ENCODE results near the gene SARS2. TPM values are rescaled to one million over a fixed set of nuclear protein-coding genes. Genes with fewer than 3 reads are reported as not detected.
"Not testable (repeated sequence)": the region's sequence is repeated elsewhere in the genome, so short reads cannot be mapped to it uniquely, and the experiment has no call there.

The SARS2 gene
- total RNA-seq, 1 donor from 2014 or later = 13.6 TPM

DNA sequence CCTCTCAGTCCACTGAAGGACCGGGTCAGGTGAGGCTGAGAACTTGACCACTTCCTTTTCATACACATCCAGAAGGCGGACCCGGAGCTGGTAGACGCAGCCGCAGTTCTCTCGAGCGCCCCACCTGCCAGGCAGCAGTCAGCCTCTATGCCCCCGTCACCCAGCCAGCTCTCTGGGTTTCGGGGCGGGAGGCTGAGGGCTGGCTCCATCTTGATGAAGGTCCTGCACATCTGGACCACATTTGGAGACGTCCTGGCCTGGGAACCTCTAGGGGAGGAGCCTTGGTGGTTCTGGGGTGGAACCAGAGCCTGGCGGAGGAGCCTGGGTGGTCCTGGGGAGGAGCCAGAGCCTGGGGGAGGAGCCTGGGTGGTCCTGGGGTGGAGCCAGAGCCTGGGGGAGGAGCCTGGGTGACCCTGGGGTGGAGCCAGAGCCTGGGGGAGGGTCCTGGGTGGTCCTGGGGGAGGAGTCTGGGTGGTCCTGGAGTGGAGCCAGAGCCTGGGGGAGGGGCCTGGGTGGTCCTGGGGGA, 14.5 kb upstream of the SARS2 start:
- peaks cover 6% of the 10 kb centered on the region for H3K4me1 ChIP-seq
- no peaks in the 10 kb centered on the region for H3K9me3 ChIP-seq (replicated peaks)
- intact Hi-C loops (cut with micrococcal nuclease) = no loop called here
- no peak for DNase-seq
- no peak overlapping the region for H3K4me3 ChIP-seq
- peaks cover 7% of the 10 kb centered on the region for H3K27me3 ChIP-seq (ENCODE audit: low read depth)
- H3K36me3 ChIP-seq = peaks cover 4% of the 10 kb centered on the region
- no peak overlapping the region for H3K27ac ChIP-seq (replicated peaks)
- TF ChIP-seq, protein P1, sequence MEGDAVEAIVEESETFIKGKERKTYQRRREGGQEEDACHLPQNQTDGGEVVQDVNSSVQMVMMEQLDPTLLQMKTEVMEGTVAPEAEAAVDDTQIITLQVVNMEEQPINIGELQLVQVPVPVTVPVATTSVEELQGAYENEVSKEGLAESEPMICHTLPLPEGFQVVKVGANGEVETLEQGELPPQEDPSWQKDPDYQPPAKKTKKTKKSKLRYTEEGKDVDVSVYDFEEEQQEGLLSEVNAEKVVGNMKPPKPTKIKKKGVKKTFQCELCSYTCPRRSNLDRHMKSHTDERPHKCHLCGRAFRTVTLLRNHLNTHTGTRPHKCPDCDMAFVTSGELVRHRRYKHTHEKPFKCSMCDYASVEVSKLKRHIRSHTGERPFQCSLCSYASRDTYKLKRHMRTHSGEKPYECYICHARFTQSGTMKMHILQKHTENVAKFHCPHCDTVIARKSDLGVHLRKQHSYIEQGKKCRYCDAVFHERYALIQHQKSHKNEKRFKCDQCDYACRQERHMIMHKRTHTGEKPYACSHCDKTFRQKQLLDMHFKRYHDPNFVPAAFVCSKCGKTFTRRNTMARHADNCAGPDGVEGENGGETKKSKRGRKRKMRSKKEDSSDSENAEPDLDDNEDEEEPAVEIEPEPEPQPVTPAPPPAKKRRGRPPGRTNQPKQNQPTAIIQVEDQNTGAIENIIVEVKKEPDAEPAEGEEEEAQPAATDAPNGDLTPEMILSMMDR (IDR thresholded peaks at IDR 0.05; ENCODE audit: borderline replicate concordance) = no peak

- intact Hi-C loops (cut with micrococcal nuclease) = no loop called here
- DNase-seq = no peak
Observed at GRCh38 chr19:38942471-38943181, 12.1 kb upstream of the SARS2 start.

GRCh38 chr19:38941979-38942378, 11.4 kb upstream of the SARS2 start:
- no peak overlapping the region for H3K27ac ChIP-seq (replicated peaks)
- H3K9me3 ChIP-seq (replicated peaks) = no peaks in the 10 kb centered on the region
- TF ChIP-seq, protein P1 (IDR thresholded peaks at IDR 0.05; ENCODE audit: borderline replicate concordance) = no peak
- intact Hi-C loops (cut with micrococcal nuclease) = no loop called here
- no peak for DNase-seq
- H3K27me3 ChIP-seq (ENCODE audit: low read depth) = no peaks in the 10 kb centered on the region
- no peak overlapping the region for H3K4me3 ChIP-seq
- H3K4me1 ChIP-seq = no peaks in the 10 kb centered on the region
- H3K36me3 ChIP-seq = peaks cover 4% of the 10 kb centered on the region

More at GRCh38 chr19:38942471-38943181, 12.1 kb upstream of the SARS2 start:
- Histone ChIP-seq H3K36me3 (peaks cover 4% of the 10 kb centered on the region), H3K9me3 (replicated peaks) (no peaks in the 10 kb centered on the region), H3K4me1 (no peaks in the 10 kb centered on the region), H3K4me3 (no peak overlapping the region), H3K27me3 (ENCODE audit: low read depth) (no peaks in the 10 kb centered on the region), H3K27ac (replicated peaks) (no peak overlapping the region)
- TF ChIP-seq, protein P1 (IDR thresholded peaks at IDR 0.05; ENCODE audit: borderline replicate concordance) = no peak

GRCh38 chr19:38941466-38941865, 10.9 kb upstream of the SARS2 start:
- H3K27ac ChIP-seq (replicated peaks); DNase-seq; intact Hi-C loops (cut with micrococcal nuclease): not testable (repeated sequence)

GRCh38 chr19:38939957-38940356, 9.4 kb upstream of the SARS2 start:
- intact Hi-C loops (cut with micrococcal nuclease) = no loop called here

More at GRCh38 chr19:38941466-38941865, 10.9 kb upstream of the SARS2 start:
- H3K36me3 ChIP-seq; H3K27me3 ChIP-seq (ENCODE audit: low read depth); H3K9me3 ChIP-seq (replicated peaks); H3K4me1 ChIP-seq; H3K4me3 ChIP-seq: not testable (repeated sequence)

More at GRCh38 chr19:38939957-38940356, 9.4 kb upstream of the SARS2 start:
- Histone ChIP-seq H3K4me3 (no peak overlapping the region), H3K9me3 (replicated peaks) (peaks cover 7% of the 10 kb centered on the region), H3K27me3 (ENCODE audit: low read depth) (no peaks in the 10 kb centered on the region), H3K27ac (replicated peaks) (no peak overlapping the region), H3K36me3 (peaks cover 4% of the 10 kb centered on the region), H3K4me1 (peaks cover 5% of the 10 kb centered on the region)
- DNase-seq = no peak
- TF ChIP-seq, protein P1 (IDR thresholded peaks at IDR 0.05; ENCODE audit: borderline replicate concordance) = no peak
